Smooth muscle cell (in vitro differentiated cells): ENCODE measurements around the gene CD177. TPM values are rescaled to one million over a fixed set of nuclear protein-coding genes. Genes with fewer than 3 reads are reported as not detected.
"Not testable (repeated sequence)": the region's sequence is repeated elsewhere in the genome, so short reads cannot be mapped to it uniquely, and the experiment has no call there.

Experiments used
- DNase-seq: peaks from one replicate; lab custom pipeline; 2025; ENCODE audit not compliant: unreplicated experiment; lab: John Stamatoyannopoulos, UW
- H2AFZ ChIP-seq: fragments of 200-600 bp; sonication (generic); 2 replicates; pipeline ENCODE4 v1.6.0; 2016; ENCODE audit warnings: antibody characterized with exemption, low read depth, mild to moderate bottlenecking
- H3F3A ChIP-seq: fragments of 200-600 bp; sonication (generic); 2 replicates; pipeline ENCODE4 v1.6.0; 2017; ENCODE audit warnings: antibody characterized with exemption, low read depth
- H3K27ac ChIP-seq: fragments of 200-600 bp; sonication (generic); 2 replicates; pipeline ENCODE4 v1.5.1; 2016; ENCODE audit warnings: low read depth, mild to moderate bottlenecking
- H3K27me3 ChIP-seq: fragments of 200-600 bp; sonication (generic); 2 replicates; pipeline ENCODE4 v1.6.1; 2016; ENCODE audit warnings: low read depth, mild to moderate bottlenecking
- H3K36me3 ChIP-seq: fragments of 200-600 bp; sonication (generic); 2 replicates; pipeline ENCODE4 v1.5.1; 2016; ENCODE audit warnings: low read depth
- H3K4me1 ChIP-seq: fragments of 200-600 bp; sonication (generic); 2 replicates; pipeline ENCODE4 v1.5.1; 2016; ENCODE audit warnings: low read depth
- H3K4me2 ChIP-seq: fragments of 200-600 bp; sonication (generic); 2 replicates; pipeline ENCODE4 v1.6.0; 2016; ENCODE audit warnings: mild to moderate bottlenecking
- H3K4me3 ChIP-seq: fragments of 200-600 bp; sonication (generic); 2 replicates; pipeline ENCODE4 v1.5.1; 2016; ENCODE audit warnings: mild to moderate bottlenecking
- H3K79me2 ChIP-seq: fragments of 200-600 bp; sonication (generic); 2 replicates; pipeline ENCODE4 v1.6.0; 2016; ENCODE audit warnings: low read depth, mild to moderate bottlenecking
- H3K9ac ChIP-seq: fragments of 200-600 bp; sonication (generic); 2 replicates; pipeline ENCODE4 v1.6.0; 2016; ENCODE audit warnings: low read depth
- H3K9me3 ChIP-seq: fragments of 200-600 bp; sonication (generic); replicated peaks from 2 replicates; pipeline ENCODE4 v1.5.1; 2016; ENCODE audit warnings: low read depth
- H4K20me1 ChIP-seq: fragments of 200-600 bp; sonication (generic); 2 replicates; pipeline ENCODE4 v1.6.0; 2016; ENCODE audit warnings: low read depth
- CTCF ChIP-seq: fragments of 200-600 bp; sonication (generic); IDR thresholded peaks from 2 replicates; pipeline ENCODE4 v1.5.1; 2017; ENCODE audit warnings: borderline replicate concordance, mild to moderate bottlenecking, antibody characterized with exemption; ENCODE audit not compliant: insufficient read depth, poor library complexity, severe bottlenecking
- WGBS: methylation state at CpG from one replicate; pipeline ENCODE4 v1.1.7; 2016; ENCODE audit warnings: low lambda C conversion rate; 5-methylcytosine and 5-hydroxymethylcytosine counted together
- polyA plus RNA-seq: library from polyadenylated mRNA; unstranded; fragments of >200 nt; fragmentation: Nextera tagmentation; extraction: Ambion mirVana; gene quantifications from 2 replicates; pipeline ENCODE4 v1.2.1, GENCODE V29; 2016
- total RNA-seq: library from RNA; depleted of rRNA; stranded (reverse); fragments of >200 nt; gene quantifications from 2 replicates; pipeline ENCODE4 v1.2.3, GENCODE V29; 2014

CD177 gene
- total and polyA plus RNA-seq, 2 experiments from 2014 or later = not detected

GRCh38 chr19:43380008-43380407, 26.5 kb downstream of the CD177 start:
- no peak overlapping the region for H3K4me3 ChIP-seq
- H3K36me3 ChIP-seq = no peaks in the 10 kb centered on the region
- no peaks in the 10 kb centered on the region for H3K79me2 ChIP-seq
- no peak overlapping the region for H3K27ac ChIP-seq
- no peaks in the 10 kb centered on the region for H4K20me1 ChIP-seq
- H3K27me3 ChIP-seq = no peaks in the 10 kb centered on the region
- H3K4me2 ChIP-seq = no peak overlapping the region
- no peaks in the 10 kb centered on the region for H3F3A ChIP-seq
- DNase-seq = no peak
- no peak overlapping the region for H3K9ac ChIP-seq
- no peaks in the 10 kb centered on the region for H3K4me1 ChIP-seq
- H2AFZ ChIP-seq = no peak overlapping the region
- no peak for TF ChIP-seq CTCF
- H3K9me3 ChIP-seq = no peaks in the 10 kb centered on the region
- WGBS = 22% methylated on average over 4 of the region's 14 CpGs

- Histone ChIP-seq H3K4me2 (no peak overlapping the region), H3K9ac (no peak overlapping the region), H3K36me3 (no peaks in the 10 kb centered on the region), H2AFZ (no peak overlapping the region), H3K27ac (no peak overlapping the region), H3K9me3 (no peaks in the 10 kb centered on the region), H4K20me1 (no peaks in the 10 kb centered on the region), H3K4me1 (no peaks in the 10 kb centered on the region), H3K79me2 (no peaks in the 10 kb centered on the region), H3K27me3 (no peaks in the 10 kb centered on the region), H3K4me3 (no peak overlapping the region), H3F3A (no peaks in the 10 kb centered on the region)
- DNase-seq = no peak
- 62% methylated on average over 4 of the region's 4 CpGs for WGBS
- TF ChIP-seq CTCF = no peak
Observed at GRCh38 chr19:43380771-43381386, 27.4 kb downstream of the CD177 start.

- not testable (repeated sequence) for H4K20me1 ChIP-seq, H3K4me2 ChIP-seq, H3K79me2 ChIP-seq, DNase-seq, H3K9ac ChIP-seq, H3K9me3 ChIP-seq, H2AFZ ChIP-seq, H3K27me3 ChIP-seq, H3K27ac ChIP-seq, H3K4me1 ChIP-seq, H3F3A ChIP-seq, H3K36me3 ChIP-seq, H3K4me3 ChIP-seq
- 87% methylated on average over 12 of the region's 12 CpGs for WGBS
Observed at GRCh38 chr19:43382586-43383216, 29.2 kb downstream of the CD177 start.

GRCh38 chr19:43383254-43383653, 29.8 kb downstream of the CD177 start:
- not testable (repeated sequence) for H3K79me2 ChIP-seq, H3K9ac ChIP-seq, H3K9me3 ChIP-seq, DNase-seq, H3K4me3 ChIP-seq, H3F3A ChIP-seq, H3K4me2 ChIP-seq, H3K27ac ChIP-seq, H3K4me1 ChIP-seq, H3K36me3 ChIP-seq, H2AFZ ChIP-seq, H3K27me3 ChIP-seq, H4K20me1 ChIP-seq
- 76% methylated on average over 7 of the region's 7 CpGs for WGBS

- 71% methylated on average over 3 of the region's 3 CpGs for WGBS
- not testable (repeated sequence) for H3K4me1 ChIP-seq
Observed at GRCh38 chr19:43383759-43384158, 30.3 kb downstream of the CD177 start.

GRCh38 chr19:43390903-43391551, 37.5 kb downstream of the CD177 start:
- H4K20me1 ChIP-seq, H3F3A ChIP-seq, H3K79me2 ChIP-seq, H3K27ac ChIP-seq, H3K4me1 ChIP-seq, H3K4me3 ChIP-seq, DNase-seq, H3K36me3 ChIP-seq, H3K9ac ChIP-seq, H3K27me3 ChIP-seq, H2AFZ ChIP-seq, H3K4me2 ChIP-seq, H3K9me3 ChIP-seq: not testable (repeated sequence)
- WGBS = 87% methylated on average over 11 of the region's 11 CpGs

More at GRCh38 chr19:43383759-43384158, 30.3 kb downstream of the CD177 start:
- H3K27me3 ChIP-seq, H3K36me3 ChIP-seq, H3K4me2 ChIP-seq, H3K9ac ChIP-seq, H4K20me1 ChIP-seq, DNase-seq, H3K79me2 ChIP-seq, H2AFZ ChIP-seq, H3K9me3 ChIP-seq, H3F3A ChIP-seq, H3K27ac ChIP-seq, H3K4me3 ChIP-seq: not testable (repeated sequence)

GRCh38 chr19:43391552-43391935, 38.1 kb downstream of the CD177 start:
- H3K4me2 ChIP-seq, H2AFZ ChIP-seq, H3K4me1 ChIP-seq, H3K4me3 ChIP-seq, H3K9me3 ChIP-seq, H3F3A ChIP-seq, DNase-seq, H3K27me3 ChIP-seq, H3K27ac ChIP-seq, H3K36me3 ChIP-seq, H4K20me1 ChIP-seq, H3K79me2 ChIP-seq, H3K9ac ChIP-seq: not testable (repeated sequence)
- 92% methylated on average over 6 of the region's 6 CpGs for WGBS
